Body of pancreas (tissue), 4 donors: ENCODE data around the gene NOS3. TPM values are rescaled to one million over a fixed set of nuclear protein-coding genes. Genes with fewer than 3 reads are reported as not detected.
A peak's percentile ranks its signal among the peaks of the same experiment; 100 is the strongest.

Experiments
- ATAC-seq: fragments of 150-250 bp; one replicate; pipeline ENCODE4 v1.9.1; 2016
- DNase-seq, 4 donors: peaks; one replicate each; pipeline ENCODE4 v3.0.0-alpha.2; 2019
- H3K27ac ChIP-seq, 4 donors: fragments of 200-600 bp; sonication (generic); 1 replicate in 3 of 4; 2 replicates in 1 of 4; pipeline versions ENCODE4 v1.5.1 to v1.6.1; 2016 to 2019; ENCODE audit warnings: mild to moderate bottlenecking in 1 of 4, mixed read lengths in 1 of 4, moderate library complexity in 1 of 4
- H3K27me3 ChIP-seq, 2 donors: fragments of 200-600 bp; sonication (generic); one replicate each; pipeline ENCODE4 v1.6.0; 2016; ENCODE audit warnings: mild to moderate bottlenecking in 1 of 2
- H3K36me3 ChIP-seq, 2 donors: fragments of 200-600 bp; sonication (generic); replicated peaks in 1 of 2; 2 replicates each; pipeline ENCODE4 v1.5.1; 2016; ENCODE audit warnings: low read depth in 2 of 2; ENCODE audit not compliant: insufficient read depth in 1 of 2
- H3K4me1 ChIP-seq: fragments of 200-600 bp; sonication (generic); one replicate; pipeline ENCODE4 v1.6.0; 2016
- H3K4me3 ChIP-seq, 2 donors: fragments of 200-600 bp; sonication (generic); 1 replicate in 1 of 2; 2 replicates in 1 of 2; pipeline ENCODE4 v1.5.1; 2016 to 2019
- H3K9me3 ChIP-seq, 3 donors: fragments of 200-600 bp; sonication (generic); 1 replicate in 2 of 3; 2 replicates in 1 of 3; pipeline ENCODE4 v1.5.1; 2016
- POLR2A ChIP-seq, 3 donors: fragments of 450-650 bp; IDR thresholded peaks; one replicate each; pipeline ENCODE4 v1.6.1; 2016; ENCODE audit warnings: antibody characterized with exemption in 3 of 3, mild to moderate bottlenecking in 2 of 3
- WGBS, 2 donors: methylation state at CpG; one replicate each; pipeline ENCODE4 v1.1.5; 2017; 5-methylcytosine and 5-hydroxymethylcytosine counted together
- intact Hi-C: fragments of 100-400 bp; cut with DNase I; formaldehyde crosslinking; loops from one replicate; pipeline ENCODE4 v1.15.1; 2023
- total RNA-seq, 2 donors: library from RNA; depleted of rRNA; stranded (reverse); fragments of >200 nt; gene quantifications; one replicate each; pipeline ENCODE4 v1.1.0, GENCODE V29; 2016
- TF ChIP-seq, protein P1 (sequence below), 7 experiments: fragments of 450-650 bp in 4 of 7; fragments of 200-600 bp in 3 of 7; sonication (generic) in 3 of 7; IDR thresholded peaks; one replicate each; pipeline ENCODE4 v1.5.1; 2016 to 2019; ENCODE audit warnings: antibody characterized with exemption in 7 of 7

NOS3 gene
- total RNA-seq, 2 donors from 2014 or later: 4.9 to 7.6 TPM

DNA sequence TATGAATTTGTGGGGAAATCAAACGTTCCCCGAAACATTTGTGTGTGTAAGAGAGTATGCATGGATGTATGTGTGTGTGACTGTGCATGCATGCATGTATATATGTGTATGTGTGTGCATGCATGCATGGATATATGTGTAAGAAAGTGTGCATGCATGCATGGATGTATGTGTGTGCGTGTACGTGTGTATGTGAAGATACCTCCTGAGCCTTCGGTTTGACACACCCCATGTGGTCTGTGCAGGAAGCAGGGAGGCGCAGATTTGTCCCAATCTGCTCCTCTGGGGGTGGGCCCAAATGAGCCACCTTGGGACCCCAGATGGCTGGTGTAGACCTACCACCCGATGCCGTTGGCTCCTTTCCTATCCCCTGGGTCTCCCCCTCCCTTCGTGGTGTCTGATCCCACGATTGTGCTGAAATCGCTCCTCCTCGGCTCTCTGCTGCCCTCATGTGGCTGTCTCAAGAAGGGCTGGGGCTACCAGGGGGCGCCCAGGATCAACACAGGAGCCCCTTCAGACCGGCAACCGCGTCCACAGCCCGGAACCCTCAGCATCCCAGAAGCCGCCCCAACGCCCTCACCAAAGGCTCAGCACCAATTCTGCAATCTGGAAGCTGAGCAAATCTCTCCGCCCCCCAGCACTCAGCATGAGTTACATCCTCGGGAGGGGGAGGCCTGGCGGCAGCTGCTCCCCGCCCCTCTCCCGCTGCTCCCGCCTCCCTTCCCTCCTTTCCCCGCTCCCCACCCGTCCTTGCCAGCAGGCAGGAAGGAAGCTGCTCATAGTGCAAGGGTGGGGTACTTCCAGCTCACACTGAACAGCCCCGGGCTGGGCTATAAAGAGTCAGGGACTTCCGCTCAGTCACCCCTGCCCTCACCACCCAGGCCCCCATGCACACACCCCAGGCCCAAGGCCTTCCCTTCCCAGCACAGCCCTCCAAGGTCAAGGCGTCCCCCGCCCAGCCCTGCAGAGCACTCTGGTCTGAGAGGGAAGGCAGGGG, 2.3 kb upstream of the NOS3 start:
- Histone ChIP-seq H3K9me3 (peaks cover 0 to 9% (median 0%) of the 10 kb centered on the region in 3 donors), H3K36me3 (no peaks in the 10 kb centered on the region), H3K27ac (peak overlapping the region in 1 of 4 donors; percentile 29), H3K4me1 (no peaks in the 10 kb centered on the region), H3K4me3 (no peak overlapping the region), H3K27me3 (no peaks in the 10 kb centered on the region)
- intact Hi-C loops: loop anchor here (5.0 kb wide), 1 partner anchor 91 kb away; no protein-coding TSS in a partner anchor
- ATAC-seq (peak; percentile 47), DNase-seq (peak in 2 of 4 donors; percentile 48 to 49)
- WGBS, 2 donors: 11 to 15% methylated on average over 17 to 26 of the region's 31 CpGs
- TF ChIP-seq POLR2A (IDR thresholded peaks at IDR 0.05): no peak
- TF ChIP-seq, protein P1, sequence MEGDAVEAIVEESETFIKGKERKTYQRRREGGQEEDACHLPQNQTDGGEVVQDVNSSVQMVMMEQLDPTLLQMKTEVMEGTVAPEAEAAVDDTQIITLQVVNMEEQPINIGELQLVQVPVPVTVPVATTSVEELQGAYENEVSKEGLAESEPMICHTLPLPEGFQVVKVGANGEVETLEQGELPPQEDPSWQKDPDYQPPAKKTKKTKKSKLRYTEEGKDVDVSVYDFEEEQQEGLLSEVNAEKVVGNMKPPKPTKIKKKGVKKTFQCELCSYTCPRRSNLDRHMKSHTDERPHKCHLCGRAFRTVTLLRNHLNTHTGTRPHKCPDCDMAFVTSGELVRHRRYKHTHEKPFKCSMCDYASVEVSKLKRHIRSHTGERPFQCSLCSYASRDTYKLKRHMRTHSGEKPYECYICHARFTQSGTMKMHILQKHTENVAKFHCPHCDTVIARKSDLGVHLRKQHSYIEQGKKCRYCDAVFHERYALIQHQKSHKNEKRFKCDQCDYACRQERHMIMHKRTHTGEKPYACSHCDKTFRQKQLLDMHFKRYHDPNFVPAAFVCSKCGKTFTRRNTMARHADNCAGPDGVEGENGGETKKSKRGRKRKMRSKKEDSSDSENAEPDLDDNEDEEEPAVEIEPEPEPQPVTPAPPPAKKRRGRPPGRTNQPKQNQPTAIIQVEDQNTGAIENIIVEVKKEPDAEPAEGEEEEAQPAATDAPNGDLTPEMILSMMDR (IDR thresholded peaks at IDR 0.05): peak; percentile 58 to 76 (median 68)

DNA sequence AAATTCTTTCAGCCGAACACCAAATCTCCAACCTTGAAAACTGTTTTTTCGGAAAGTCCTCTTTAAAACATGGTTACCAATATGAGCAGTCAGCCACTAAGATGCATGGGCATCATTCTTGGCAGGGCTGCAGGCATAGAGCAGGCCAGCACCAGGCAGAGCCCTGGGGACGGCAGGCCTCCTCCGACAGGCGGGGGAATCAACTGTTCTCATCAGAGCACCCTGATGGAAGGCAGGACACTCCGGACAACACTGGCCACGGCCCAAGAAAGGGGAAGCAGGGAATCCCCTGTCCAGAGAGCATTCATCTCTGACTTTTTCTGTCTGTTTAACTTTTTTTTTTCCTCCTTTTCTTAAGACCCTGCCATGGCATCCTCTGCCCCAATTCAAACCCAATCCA, 1.4 kb upstream of the NOS3 start:
- Histone ChIP-seq H3K27me3 (no peaks in the 10 kb centered on the region), H3K36me3 (no peaks in the 10 kb centered on the region), H3K4me1 (no peaks in the 10 kb centered on the region), H3K4me3 (no peak overlapping the region), H3K9me3 (peaks cover 0 to 9% (median 0%) of the 10 kb centered on the region in 3 donors), H3K27ac (peak overlapping the region in 1 of 4 donors; percentile 29)
- DNase-seq: no peak
- no peak for ATAC-seq
- WGBS, 2 donors: 50% methylated on average over 7 of the region's 7 CpGs
- TF ChIP-seq, protein P1 (IDR thresholded peaks at IDR 0.05): no peak
- TF ChIP-seq POLR2A (IDR thresholded peaks at IDR 0.05): no peak
- intact Hi-C loops: loop anchor here (5.0 kb wide), 1 partner anchor 92 kb away; no protein-coding TSS in a partner anchor

DNA sequence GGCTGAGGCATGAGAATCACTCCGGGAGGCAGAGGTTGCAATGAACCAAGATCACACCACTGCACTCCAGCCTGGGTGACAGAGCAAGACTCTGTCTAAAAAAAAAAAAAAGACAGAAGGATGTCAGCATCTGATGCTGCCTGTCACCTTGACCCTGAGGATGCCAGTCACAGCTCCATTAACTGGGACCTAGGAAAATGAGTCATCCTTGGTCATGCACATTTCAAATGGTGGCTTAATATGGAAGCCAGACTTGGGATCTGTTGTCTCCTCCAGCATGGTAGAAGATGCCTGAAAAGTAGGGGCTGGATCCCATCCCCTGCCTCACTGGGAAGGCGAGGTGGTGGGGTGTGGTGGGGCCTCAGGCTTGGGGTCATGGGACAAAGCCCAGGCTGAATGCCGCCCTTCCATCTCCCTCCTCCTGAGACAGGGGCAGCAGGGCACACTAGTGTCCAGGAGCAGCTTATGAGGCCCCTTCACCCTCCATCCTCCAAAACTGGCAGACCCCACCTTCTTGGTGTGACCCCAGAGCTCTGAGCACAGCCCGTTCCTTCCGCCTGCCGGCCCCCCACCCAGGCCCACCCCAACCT, 1.3 kb downstream of the NOS3 start:
- Histone ChIP-seq H3K4me3 (no peak overlapping the region), H3K4me1 (no peaks in the 10 kb centered on the region), H3K27me3 (no peaks in the 10 kb centered on the region), H3K27ac (no peak overlapping the region), H3K36me3 (no peaks in the 10 kb centered on the region), H3K9me3 (peaks cover 0 to 9% (median 0%) of the 10 kb centered on the region in 3 donors)
- 71 to 75% methylated on average over 6 of the region's 6 CpGs for WGBS, 2 donors
- DNase-seq: no peak
- ATAC-seq: no peak
- TF ChIP-seq POLR2A (IDR thresholded peaks at IDR 0.05): no peak
- TF ChIP-seq, protein P1 (IDR thresholded peaks at IDR 0.05): no peak
- intact Hi-C loops: no loop called here

DNA sequence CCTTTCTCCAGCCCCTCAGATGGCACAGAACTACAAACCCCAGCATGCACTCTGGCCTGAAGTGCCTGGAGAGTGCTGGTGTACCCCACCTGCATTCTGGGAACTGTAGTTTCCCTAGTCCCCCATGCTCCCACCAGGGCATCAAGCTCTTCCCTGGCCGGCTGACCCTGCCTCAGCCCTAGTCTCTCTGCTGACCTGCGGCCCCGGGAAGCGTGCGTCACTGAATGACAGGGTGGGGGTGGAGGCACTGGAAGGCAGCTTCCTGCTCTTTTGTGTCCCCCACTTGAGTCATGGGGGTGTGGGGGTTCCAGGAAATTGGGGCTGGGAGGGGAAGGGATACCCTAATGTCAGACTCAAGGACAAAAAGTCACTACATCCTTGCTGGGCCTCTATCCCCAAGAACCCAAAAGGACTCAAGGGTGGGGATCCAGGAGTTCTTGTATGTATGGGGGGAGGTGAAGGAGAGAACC, 2.1 kb downstream of the NOS3 start:
- no peak for TF ChIP-seq POLR2A (IDR thresholded peaks at IDR 0.05)
- TF ChIP-seq, protein P1 (IDR thresholded peaks at IDR 0.05): no peak
- Histone ChIP-seq H3K4me1 (no peaks in the 10 kb centered on the region), H3K9me3 (peaks cover 0 to 9% (median 0%) of the 10 kb centered on the region in 3 donors), H3K4me3 (no peak overlapping the region), H3K36me3 (no peaks in the 10 kb centered on the region), H3K27me3 (no peaks in the 10 kb centered on the region), H3K27ac (peak overlapping the region in 2 of 4 donors; percentile 5 to 12)
- intact Hi-C loops: no loop called here
- DNase-seq (no peak), ATAC-seq (no peak)
- 10 to 58% methylated on average over 2 to 5 of the region's 5 CpGs for WGBS, 2 donors
